NT2/D1 (cell line): Measurements from ENCODE around the gene THYN1.

Source experiments
- DNase-seq: peaks from one replicate; pipeline ENCODE4 v3.0.0-alpha.2; 2011; ENCODE audit warnings: low read depth, low spot score
- H3K27me3 ChIP-seq: 2 replicates; pipeline ENCODE4 v1.6.0; 2011; ENCODE audit warnings: mild to moderate bottlenecking; ENCODE audit not compliant: insufficient read length, insufficient read depth
- H3K36me3 ChIP-seq: 2 replicates; pipeline ENCODE4 v1.6.1; 2011; ENCODE audit warnings: mild to moderate bottlenecking, low read length, mixed read lengths; ENCODE audit not compliant: insufficient read depth, insufficient read length
- H3K4me1 ChIP-seq: 2 replicates; pipeline ENCODE4 v1.5.1; 2011; ENCODE audit not compliant: insufficient read depth, insufficient read length
- H3K4me3 ChIP-seq: 2 replicates; pipeline ENCODE4 v1.5.1; 2011; ENCODE audit warnings: low read depth; ENCODE audit not compliant: insufficient read length
- H3K9ac ChIP-seq: 2 replicates; pipeline ENCODE4 v1.6.0; 2011; ENCODE audit warnings: low read depth; ENCODE audit not compliant: insufficient read length
- H3K9me3 ChIP-seq: 2 replicates; pipeline ENCODE4 v1.5.1; 2011; ENCODE audit warnings: mild to moderate bottlenecking, low read length; ENCODE audit not compliant: insufficient read depth
- SUZ12 ChIP-seq: IDR thresholded peaks from 2 replicates; pipeline ENCODE4 v1.6.1; 2011; ENCODE audit not compliant: insufficient read length, insufficient read depth; ENCODE audit errors: extremely low read depth
- YY1 ChIP-seq: IDR thresholded peaks from 2 replicates; pipeline ENCODE4 v1.6.1; 2011; ENCODE audit not compliant: insufficient read length, insufficient read depth
- ZNF274 ChIP-seq: IDR thresholded peaks from 2 replicates; pipeline ENCODE4 v1.6.1; 2011; ENCODE audit warnings: mild to moderate bottlenecking, low read depth, low read length

The THYN1 gene

DNA sequence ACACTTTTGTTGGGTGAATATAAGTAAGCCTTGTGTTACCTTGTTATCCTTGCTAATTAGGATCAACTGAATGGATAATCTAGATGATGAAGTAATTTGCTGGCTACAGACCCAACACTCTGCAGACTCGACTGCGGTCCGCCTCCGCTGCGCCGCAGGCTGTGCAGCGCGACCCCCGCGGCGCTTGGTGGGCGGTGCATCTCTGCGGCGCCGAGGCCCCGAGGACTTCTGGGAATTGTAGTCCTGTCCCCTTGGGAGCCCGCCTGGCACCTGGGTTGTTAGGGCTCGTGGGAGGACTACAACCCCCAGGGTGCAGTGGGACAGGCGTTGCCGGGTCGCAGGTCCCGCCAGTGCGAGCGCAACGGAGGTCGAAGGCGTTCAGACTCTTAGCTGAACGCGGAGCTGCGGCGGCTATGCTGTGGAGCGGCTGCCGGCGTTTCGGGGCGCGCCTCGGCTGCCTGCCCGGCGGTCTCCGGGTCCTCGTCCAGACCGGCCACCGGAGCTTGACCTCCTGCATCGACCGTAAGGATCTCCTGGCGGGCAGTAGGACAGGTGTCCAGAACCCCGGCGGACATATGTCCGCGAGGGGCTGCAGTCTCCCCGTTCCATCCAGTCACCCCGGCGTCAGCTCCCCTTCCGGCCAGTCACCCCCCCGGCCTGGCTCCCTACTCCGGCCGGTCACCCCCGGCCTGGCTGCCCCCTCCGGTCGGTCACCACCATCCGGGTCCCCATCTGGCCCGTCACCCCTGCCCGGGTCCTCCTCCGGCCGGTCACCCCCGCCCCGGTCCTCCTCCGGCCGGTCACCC is at the start of gene THYN1, which contains the start of gene ACAD8:
THYN1 (minus strand) TSS at position 165 of the 806 bp plus-strand sequence. CDS start 470 bp downstream, outside the sequence.
ACAD8 (plus strand) TSS at position 381 of the 806 bp plus-strand sequence; CDS start at position 414, 33 bp downstream.
- Histone ChIP-seq H3K36me3 (peaks cover 39% of the 10 kb centered on the region), H3K9me3 (no peaks in the 10 kb centered on the region), H3K4me1 (no peaks in the 10 kb centered on the region), H3K4me3 (peak within 1 kb of the TSS; percentile 90), H3K9ac (peak within 1 kb of the TSS; percentile 90), H3K27me3 (no peaks in the 10 kb centered on the region)
- TF ChIP-seq SUZ12 = no peak
- TF ChIP-seq YY1 = no peak
- TF ChIP-seq ZNF274 = no peak
- peak; percentile 97 for DNase-seq

DNA sequence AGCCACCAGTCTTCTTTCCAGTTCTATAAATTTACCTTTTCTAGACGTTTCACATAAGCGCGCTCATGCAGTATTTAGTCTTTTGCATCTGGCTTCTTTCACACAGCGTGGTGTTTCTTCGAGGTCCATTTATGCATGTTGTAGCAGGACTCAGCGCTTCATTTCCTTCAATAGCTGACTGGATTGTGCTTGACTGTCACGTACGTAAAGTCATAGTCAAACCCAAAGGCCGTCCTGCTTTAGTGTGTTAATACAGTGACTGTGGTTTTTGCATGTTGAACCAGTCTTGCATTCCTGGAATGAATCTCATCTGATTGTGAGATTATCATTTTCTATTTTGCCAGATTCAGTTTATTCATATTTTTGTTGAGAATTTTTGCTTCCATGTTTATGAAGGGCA is 41.5 kb upstream of the THYN1 start:
- Histone ChIP-seq H3K36me3 (no peaks in the 10 kb centered on the region), H3K9ac (no peak overlapping the region), H3K9me3 (no peaks in the 10 kb centered on the region), H3K27me3 (no peaks in the 10 kb centered on the region), H3K4me1 (peaks cover 1% of the 10 kb centered on the region), H3K4me3 (no peak overlapping the region)
- DNase-seq = no peak
- TF ChIP-seq SUZ12 = no peak
- TF ChIP-seq ZNF274 = no peak
- TF ChIP-seq YY1 = no peak

DNA sequence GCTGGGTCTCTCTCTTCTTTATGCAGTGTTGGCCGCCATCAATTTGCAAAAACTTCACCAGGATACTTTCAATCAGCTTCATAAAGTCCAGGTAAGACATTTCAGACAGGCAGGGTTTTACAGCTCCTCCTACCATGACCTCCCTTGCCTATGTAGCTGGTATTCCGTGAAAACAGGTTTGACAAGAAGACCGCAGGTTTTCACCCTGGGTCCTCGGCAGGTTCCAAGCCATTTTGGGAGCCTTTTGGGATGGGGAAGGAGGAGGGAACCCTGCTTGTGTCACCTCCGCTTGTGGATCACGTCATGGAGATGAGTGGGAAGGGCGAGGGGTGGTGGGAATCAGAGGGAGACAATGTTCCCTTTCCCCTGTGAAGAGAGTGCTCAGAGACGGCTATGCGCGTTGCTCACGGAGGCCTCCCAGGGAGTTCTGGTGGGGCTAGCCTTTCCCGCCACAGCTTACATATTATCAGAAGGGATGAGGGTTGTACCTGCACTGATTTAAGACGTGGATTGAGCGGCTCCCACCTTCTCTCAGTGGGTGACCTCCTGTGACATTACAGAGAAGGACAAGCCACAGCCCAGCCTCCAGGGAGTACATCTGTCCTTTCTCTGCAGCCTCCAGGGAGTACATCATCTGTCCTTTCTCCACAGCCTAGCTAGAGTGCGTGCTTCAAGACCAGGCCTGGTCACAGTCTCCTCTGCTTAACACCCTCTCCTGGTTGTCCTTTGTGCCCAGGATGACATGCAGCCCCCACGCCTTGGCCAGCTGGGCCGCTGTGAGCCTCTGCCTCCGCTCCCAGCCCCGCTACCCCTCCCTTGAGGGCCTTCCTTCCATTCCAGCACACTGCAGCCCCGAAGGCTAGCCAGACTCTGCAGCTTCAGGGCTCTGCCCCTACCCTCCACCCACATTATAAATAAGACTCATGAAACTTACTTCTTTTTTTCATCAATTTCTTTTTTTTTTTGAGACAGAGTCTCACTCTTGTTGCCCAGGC is 40.3 kb upstream of the THYN1 start:
- H3K4me3 ChIP-seq = no peak overlapping the region
- no peak overlapping the region for H3K9ac ChIP-seq
- H3K27me3 ChIP-seq = no peaks in the 10 kb centered on the region
- TF ChIP-seq ZNF274 = no peak
- TF ChIP-seq SUZ12 = no peak
- no peak for TF ChIP-seq YY1
- no peak for DNase-seq
- no peaks in the 10 kb centered on the region for H3K9me3 ChIP-seq
- H3K4me1 ChIP-seq = peaks cover 2% of the 10 kb centered on the region
- H3K36me3 ChIP-seq = no peaks in the 10 kb centered on the region

DNA sequence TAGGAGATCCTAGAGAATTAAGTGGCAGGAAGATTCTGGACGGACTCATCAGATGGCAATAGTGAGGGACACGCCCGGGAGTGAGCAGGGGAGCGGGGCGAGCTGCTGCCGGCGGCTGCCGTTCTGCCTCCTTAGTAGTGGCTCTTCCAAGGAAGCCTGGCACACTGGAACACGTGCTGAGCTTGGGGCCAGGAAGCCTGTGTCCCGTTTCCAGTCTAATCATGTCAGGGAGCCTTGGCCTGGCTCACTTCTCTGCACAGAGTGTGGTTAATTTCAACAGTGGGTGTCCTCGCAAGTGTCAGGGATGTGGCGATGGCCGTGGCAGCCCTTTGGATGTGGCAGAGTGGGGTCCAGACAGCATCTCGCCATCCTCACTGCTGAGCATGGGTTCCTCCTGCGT is 39.5 kb upstream of the THYN1 start:
- H3K4me3 ChIP-seq = no peak overlapping the region
- H3K9ac ChIP-seq = no peak overlapping the region
- no peak for DNase-seq
- no peaks in the 10 kb centered on the region for H3K9me3 ChIP-seq
- TF ChIP-seq ZNF274 = no peak
- TF ChIP-seq SUZ12 = no peak
- no peak for TF ChIP-seq YY1
- no peaks in the 10 kb centered on the region for H3K27me3 ChIP-seq
- peaks cover 2% of the 10 kb centered on the region for H3K4me1 ChIP-seq
- no peaks in the 10 kb centered on the region for H3K36me3 ChIP-seq

DNA sequence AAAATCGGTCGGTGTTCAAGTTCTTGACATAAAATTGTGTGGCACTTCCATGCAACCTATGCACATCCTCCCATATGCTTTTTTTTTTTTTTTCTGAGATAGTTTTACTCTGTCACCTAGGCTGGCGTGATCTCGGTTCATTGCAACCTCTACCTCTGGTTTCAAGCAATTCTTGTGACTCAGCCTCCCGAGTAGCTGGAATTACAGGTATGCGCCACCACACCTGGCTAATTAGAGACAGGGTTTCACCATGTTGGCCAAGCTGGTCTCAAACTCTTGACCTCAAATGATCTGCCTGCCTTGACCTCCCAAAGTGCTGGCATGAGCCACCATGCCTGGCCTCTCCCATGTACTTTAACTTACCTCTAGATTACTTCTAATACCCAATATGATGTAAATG is 38.0 kb upstream of the THYN1 start:
- TF ChIP-seq ZNF274 (no peak), SUZ12 (no peak), YY1 (no peak)
- no peak for DNase-seq
- no peaks in the 10 kb centered on the region for H3K36me3 ChIP-seq
- H3K27me3 ChIP-seq = no peaks in the 10 kb centered on the region
- H3K9ac ChIP-seq = no peak overlapping the region
- no peaks in the 10 kb centered on the region for H3K9me3 ChIP-seq
- H3K4me1 ChIP-seq = peaks cover 2% of the 10 kb centered on the region
- H3K4me3 ChIP-seq = no peak overlapping the region

DNA sequence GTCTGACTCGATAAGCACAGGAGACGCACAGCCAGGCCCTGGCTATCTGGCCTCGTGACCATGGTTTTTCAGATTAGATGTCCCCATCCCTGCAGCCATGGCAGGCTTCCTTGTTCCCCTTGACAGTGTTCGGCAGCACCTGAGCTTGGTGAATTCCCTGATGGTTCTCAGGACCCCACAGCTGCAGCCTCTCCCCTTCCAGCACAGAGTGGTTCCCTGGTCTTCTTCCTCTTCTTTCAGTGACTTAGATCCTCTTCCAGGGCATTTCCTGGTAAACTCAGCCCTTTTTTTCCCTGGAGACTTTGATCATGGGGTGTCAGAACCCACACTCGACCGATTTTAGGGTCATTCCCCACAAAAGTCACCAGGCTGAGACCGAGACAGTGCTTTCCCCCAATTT is 37.5 kb upstream of the THYN1 start:
- no peak overlapping the region for H3K9ac ChIP-seq
- peaks cover 2% of the 10 kb centered on the region for H3K4me1 ChIP-seq
- no peak overlapping the region for H3K4me3 ChIP-seq
- TF ChIP-seq YY1 (no peak), SUZ12 (no peak), ZNF274 (no peak)
- DNase-seq = no peak
- H3K36me3 ChIP-seq = no peaks in the 10 kb centered on the region
- no peaks in the 10 kb centered on the region for H3K27me3 ChIP-seq
- H3K9me3 ChIP-seq = no peaks in the 10 kb centered on the region
